Hematopoietic multipotent progenitor cell treated with erythropoietin and hydrocortisone succinate and interleukin-3 and kit ligand, for 6 days (in vitro differentiated cells): ENCODE measurements around the gene HOXB8.

Experiments
- DNase-seq: peaks from one replicate; pipeline ENCODE4 v3.0.0-alpha.2; 2015

Gene HOXB8

DNA sequence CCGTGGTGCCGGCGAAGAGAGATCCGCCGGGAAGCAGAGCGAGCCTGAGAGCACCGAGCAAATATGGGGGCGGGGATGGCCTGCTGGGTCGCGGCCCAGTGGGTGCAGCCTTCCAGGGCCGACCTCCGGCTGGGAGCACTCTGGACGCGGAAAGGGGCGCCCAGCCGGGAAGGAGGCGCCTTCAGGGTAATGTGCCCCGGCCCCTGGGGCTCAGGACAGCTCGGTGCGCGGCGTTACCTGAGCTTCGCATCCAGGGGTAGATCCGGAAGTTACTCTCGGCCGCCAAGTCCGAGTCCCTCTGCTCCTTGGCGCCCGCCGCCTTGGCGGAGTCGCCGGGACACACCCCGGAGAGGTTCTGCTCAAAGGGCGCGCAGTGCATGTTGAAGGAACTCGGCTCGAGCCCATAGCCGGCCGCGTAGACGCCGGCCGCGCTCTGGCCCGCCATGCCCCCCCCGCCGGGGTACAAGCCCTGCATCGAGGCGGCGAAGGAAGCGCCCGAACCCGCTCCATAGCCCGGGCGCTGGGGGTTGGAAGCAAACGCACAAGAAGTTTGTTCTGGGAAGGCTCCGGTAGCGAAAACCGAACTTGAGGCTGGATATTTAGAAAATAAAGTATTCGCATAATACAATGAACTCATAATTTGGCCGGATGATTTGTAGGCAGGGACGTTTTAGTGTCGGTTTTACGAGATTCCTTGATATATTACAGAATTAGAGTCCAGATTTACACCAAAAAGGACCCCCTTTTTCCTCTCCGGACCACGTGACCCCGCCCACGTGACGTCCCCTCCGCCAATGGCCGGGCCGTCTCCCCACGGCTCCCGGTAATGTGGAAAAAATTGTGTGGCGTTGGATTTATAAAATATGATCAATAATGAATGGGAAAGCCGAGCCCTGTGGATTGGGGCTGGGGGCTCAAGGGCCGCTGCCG, 4.5 kb downstream of the HOXB8 start, which contains the start of gene HOXB7:
TSS of gene HOXB7 (minus strand) at position 736 of the 930 bp plus-strand sequence. CDS start at position 637, 99 bp downstream.
- DNase-seq: peak; percentile 62

DNA sequence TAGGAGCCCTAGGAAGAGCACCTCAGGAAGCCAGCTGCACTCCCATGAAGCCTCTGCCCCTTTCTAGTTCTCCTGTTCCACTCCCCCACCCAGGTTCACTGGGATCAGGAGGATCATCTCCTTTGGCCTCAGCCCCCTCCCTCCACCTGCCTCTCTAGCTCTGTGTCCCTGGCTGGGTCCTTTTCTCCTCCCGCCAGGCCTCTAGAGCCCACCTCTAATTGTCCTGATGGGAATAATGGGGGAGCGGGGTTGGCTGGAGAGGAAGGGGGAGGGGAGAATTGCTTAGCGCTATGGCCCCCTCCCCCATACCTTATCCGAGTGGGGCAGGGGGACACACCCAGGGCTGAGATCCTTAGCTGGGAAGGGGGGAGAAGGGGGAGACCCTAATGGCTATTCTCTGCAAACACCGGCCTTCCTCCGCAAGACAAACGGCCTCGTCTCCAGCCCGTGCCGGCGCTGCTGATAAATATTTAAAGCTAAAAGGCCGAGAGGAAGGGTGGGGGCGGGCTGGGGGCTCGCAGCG, 5.3 kb downstream of the HOXB8 start:
- DNase-seq: no peak

DNA sequence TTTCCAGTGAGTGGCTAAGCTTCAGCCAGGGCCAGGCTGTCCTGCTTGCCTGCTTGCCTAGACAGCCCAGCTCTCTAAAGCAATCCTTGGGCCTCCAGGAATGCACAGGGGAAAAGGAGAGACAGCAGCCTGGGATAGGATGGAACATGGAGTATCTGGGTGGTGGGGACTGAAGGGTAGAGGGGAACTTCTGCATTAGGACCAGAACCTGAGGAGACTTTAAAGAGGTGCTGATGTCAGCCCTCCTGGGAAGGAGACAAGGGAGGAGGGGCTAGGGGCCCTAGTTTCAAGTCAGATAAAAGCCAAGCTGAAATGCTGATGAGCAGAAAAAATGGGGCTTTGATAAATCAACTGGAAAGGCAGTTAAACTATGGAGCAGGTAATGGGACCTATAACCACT, 6.1 kb downstream of the HOXB8 start:
- no peak for DNase-seq

DNA sequence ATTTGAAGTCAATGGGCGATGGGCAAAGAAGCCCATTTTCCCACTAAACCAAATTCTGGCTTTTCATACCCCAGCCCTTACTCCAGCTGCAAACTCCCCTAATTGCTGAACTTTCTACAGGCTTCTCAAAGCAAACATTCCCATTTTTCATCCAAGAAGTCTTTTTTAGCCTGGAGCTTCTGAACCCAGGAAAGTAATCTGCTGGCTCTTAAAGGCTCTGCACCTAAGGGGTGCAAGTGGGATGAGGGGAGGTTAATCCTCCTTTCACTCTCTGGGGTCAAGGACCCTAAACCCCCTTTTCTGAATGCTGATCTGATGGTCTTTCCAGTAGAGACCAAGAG, 6.6 kb downstream of the HOXB8 start:
- no peak for DNase-seq

GRCh38 chr17:48606892-48607614, 8.0 kb downstream of the HOXB8 start:
- DNase-seq: no peak

- no peak for DNase-seq
Observed at GRCh38 chr17:48605991-48606891, 8.9 kb downstream of the HOXB8 start.

- no peak for DNase-seq
Observed at GRCh38 chr17:48605409-48605919, 9.6 kb downstream of the HOXB8 start.

DNA sequence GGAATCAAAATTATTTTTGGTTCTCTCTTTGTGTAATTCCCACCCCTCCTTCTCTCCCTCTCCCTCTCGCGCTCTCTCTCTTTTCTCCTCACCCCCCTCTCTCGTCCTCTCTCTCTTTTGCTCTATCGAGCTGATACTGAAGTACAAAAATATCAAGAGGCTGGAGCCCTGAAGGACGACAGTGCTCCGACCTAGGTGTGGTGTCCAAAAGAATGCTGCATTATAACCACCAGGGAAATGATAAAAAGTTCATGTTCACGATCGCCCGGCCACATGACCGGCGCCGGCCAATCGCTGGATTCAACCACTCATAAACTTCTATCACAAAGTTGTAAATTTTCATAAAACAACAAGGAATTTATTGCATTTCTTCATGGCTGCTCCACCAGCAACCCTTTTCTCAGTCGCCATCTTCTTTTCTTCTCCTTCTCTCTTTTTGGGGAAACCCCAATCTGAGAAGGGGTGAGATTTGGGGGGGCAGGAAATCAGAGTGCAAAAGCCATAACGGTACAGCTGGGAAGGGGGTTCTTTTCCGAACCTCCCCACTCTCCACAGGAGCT, 10.2 kb downstream of the HOXB8 start, which contains the start of gene HOXB6:
TSS of gene HOXB6 (minus strand) at position 217 of the 560 bp plus-strand sequence. CDS start 6,836 bp downstream, outside the sequence.
- no peak for DNase-seq

DNA sequence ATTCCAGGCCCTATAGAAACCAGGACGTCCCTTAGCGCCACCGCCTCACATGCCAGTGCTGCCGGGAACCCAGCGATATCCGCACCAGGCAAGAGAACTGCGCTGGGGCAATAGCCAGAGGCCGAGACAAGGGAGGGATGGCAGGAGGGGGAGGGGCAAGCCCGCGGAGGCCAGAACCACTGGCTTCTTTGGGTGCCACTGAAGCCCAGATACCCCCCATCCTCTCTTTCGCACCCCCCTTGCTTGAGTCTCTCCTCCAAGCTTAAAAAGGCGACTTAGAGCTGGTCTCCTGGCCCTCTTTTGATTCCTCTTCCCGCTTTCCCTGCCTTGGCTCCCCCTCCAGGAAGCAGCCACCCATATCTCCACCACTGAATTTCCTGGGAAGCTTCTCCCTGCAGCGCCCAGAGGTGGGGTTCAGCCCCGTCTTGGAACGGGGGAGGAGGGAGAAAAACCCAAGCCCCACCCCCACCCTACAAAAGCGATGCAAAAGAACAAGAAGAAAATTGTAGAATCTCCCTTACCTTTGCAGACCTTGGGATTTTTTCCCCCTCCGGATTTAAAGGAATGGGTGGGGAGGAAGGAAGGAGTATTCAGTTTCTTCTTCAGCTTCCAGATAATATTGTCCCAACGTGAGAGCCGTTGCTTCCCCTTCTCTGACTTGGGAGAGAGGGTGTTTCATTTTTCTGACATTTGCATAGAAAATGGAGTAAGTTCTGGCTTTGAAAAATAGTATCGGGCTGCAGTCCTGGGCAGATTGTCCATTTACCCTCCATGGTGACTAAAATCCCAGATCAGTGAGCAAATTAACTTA, 10.9 kb downstream of the HOXB8 start:
- no peak for DNase-seq

GRCh38 chr17:48601539-48602425, 13.3 kb downstream of the HOXB8 start:
- DNase-seq: no peak

DNA sequence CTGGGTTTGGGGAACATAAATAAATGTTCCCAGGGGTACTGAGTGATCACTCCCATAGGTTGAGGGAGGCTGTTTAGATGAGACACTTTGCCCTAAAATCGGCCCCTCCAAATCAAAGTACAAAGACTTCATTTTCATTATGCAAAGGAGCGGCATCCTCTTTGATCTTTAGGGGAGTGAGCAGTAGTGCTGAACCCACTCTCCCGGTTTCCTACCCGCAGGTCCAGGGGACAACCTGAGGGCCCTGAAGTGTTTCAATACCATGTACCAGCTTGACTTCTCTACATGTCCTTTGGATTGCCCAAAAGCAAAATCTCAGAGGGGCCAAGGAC, 13.9 kb downstream of the HOXB8 start:
- DNase-seq: no peak

- DNase-seq: no peak
Observed at GRCh38 chr17:48600244-48601098, 14.6 kb downstream of the HOXB8 start.

DNA sequence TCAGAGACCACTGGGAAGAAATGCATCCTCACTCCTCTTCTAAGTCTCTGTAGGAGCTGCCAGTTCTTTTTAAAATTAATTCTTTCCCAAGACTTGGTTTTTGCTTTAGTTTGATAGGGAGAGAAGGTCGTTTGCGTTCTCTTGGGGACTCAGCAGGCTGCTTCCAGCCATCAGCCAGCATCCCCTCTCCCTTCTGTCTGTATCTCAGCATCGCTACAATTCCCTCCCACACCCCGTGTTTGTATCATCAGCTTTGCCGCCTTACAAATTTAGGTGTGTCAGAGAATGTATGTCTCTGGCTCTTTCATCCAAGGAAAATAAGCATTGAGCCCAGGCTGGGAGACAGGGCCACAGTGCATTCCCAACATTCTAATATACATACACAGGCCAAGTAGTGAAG, 15.7 kb downstream of the HOXB8 start:
- no peak for DNase-seq

GRCh38 chr17:48598736-48599135, 16.4 kb downstream of the HOXB8 start:
- no peak for DNase-seq

DNA sequence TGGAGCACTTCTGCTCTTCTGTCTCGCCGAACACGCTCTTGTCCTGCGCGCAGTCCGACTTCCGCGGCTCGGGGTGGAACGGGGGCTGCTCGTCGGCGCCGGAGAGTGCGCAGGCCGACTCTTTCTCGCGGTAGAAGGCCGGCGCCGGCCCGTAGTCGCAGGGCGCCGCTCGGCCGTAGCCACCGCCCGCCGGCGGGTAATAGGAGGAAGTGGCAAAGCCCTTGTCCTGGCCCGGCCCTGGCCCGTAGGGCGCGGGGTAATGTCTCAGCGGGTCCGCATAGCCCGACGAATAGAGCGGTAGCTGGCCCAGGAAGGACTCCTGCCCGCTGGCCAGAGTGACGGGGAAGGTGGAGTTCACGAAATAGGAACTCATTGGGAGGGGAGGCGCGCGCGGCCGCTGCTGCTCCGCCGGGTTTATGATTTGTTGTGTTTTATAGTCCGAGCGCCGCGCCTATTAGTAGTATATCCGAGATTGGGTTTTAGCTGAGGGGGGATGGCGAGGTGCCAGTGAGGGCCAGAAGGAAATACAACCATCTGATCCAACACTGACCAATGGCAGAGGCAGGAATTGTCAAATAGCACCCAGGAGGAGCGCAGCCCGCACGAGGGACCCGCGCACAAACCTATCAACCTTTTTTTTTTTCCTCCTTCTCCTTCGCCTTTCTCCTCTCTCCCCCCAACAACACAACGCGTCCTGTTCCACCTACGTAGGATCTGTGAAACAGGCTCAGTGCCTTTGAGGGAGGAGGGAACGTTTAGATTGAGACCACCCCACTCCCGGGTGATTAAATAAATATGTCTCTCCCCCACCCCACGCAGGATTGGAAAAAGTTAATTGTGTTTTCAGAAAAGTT, 17.1 kb downstream of the HOXB8 start:
- no peak for DNase-seq

DNA sequence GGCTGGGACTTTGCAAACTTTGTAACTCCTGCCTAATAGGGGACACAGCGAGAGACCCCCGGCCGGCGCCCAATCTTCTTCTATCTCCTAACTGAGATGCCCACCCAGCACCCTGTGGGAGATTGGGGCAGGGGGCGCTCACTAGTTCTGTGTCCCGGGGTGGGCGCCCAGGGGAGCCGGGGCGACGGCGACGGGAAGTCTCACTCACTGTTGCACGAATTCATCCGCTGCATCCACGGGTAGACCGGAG, 17.6 kb downstream of the HOXB8 start:
- DNase-seq: no peak

GRCh38 chr17:48596735-48597527, 18.2 kb downstream of the HOXB8 start:
- no peak for DNase-seq
